Keratinocyte (primary cell): Measurements from ENCODE around the gene SUPT6H. TPM values are rescaled to one million over a fixed set of nuclear protein-coding genes. Genes with fewer than 3 reads are reported as not detected.

ENCODE experiments used
- DNase-seq: peaks from one replicate; pipeline ENCODE4 v3.0.0-alpha.2; 2011; ENCODE audit warnings: low read depth, missing footprints, low spot score
- FAIRE-seq: peaks from 2 replicates; lab custom pipeline; 2011; peaks lifted over from hg19 to GRCh38; lab: Jason Lieb, UNC
- H2AFZ ChIP-seq: 2 replicates; pipeline ENCODE4 v1.6.0; 2012; ENCODE audit warnings: low read length, control low read depth, inconsistent platforms; ENCODE audit not compliant: control insufficient read depth
- H3K27ac ChIP-seq: 2 replicates; pipeline ENCODE4 v1.5.1; 2011; ENCODE audit warnings: low read length; ENCODE audit not compliant: control insufficient read depth, insufficient read depth
- H3K27me3 ChIP-seq: 3 replicates; pipeline ENCODE4 v1.6.0; 2011; ENCODE audit warnings: low read length; ENCODE audit not compliant: control insufficient read depth, insufficient read depth; ENCODE audit errors: extremely low read depth
- H3K36me3 ChIP-seq, 2 experiments: 2 replicates in 1 of 2; 3 replicates in 1 of 2; pipeline ENCODE4 v1.5.1; 2011; ENCODE audit warnings: low read length in 2 of 2, mild to moderate bottlenecking in 1 of 2; ENCODE audit not compliant: control insufficient read depth in 2 of 2, insufficient read depth in 2 of 2; ENCODE audit errors: extremely low read depth in 1 of 2
- H3K4me1 ChIP-seq: 3 replicates; pipeline ENCODE4 v1.5.1; 2011; ENCODE audit warnings: low read length; ENCODE audit not compliant: control insufficient read depth, insufficient read depth; ENCODE audit errors: extremely low read depth
- H3K4me2 ChIP-seq: 3 replicates; pipeline ENCODE4 v1.6.0; 2011; ENCODE audit warnings: low read depth, low read length; ENCODE audit not compliant: control insufficient read depth, insufficient read depth; ENCODE audit errors: extremely low read depth
- H3K4me3 ChIP-seq, 3 experiments: fragments of 200-600 bp in 1 of 3; sonication (generic) in 1 of 3; 2 replicates in 2 of 3; 3 replicates in 1 of 3; pipeline ENCODE4 v1.5.1; 2011 to 2016; ENCODE audit warnings: low read length in 3 of 3, mild to moderate bottlenecking in 3 of 3, control low read depth in 2 of 3, inconsistent platforms in 1 of 3, low read depth in 1 of 3, mixed read lengths in 1 of 3, mixed run types in 1 of 3, moderate library complexity in 1 of 3; ENCODE audit not compliant: control insufficient read depth in 2 of 3, insufficient read depth in 2 of 3; ENCODE audit errors: extremely low read depth in 1 of 3
- H3K79me2 ChIP-seq: 2 replicates; pipeline ENCODE4 v1.6.0; 2012; ENCODE audit warnings: low read length; ENCODE audit not compliant: control insufficient read depth, insufficient read depth
- H3K9ac ChIP-seq: 3 replicates; pipeline ENCODE4 v1.6.0; 2011; ENCODE audit warnings: low read length; ENCODE audit not compliant: control insufficient read depth, insufficient read depth; ENCODE audit errors: extremely low read depth
- H3K9me1 ChIP-seq: 3 replicates; pipeline ENCODE4 v1.6.0; 2011; ENCODE audit warnings: low read length; ENCODE audit not compliant: control insufficient read depth, insufficient read depth; ENCODE audit errors: extremely low read depth
- H3K9me3 ChIP-seq: 2 replicates; pipeline ENCODE4 v1.5.1; 2012; ENCODE audit warnings: low read depth, low read length; ENCODE audit not compliant: control insufficient read depth
- H4K20me1 ChIP-seq: 3 replicates; pipeline ENCODE4 v1.6.0; 2011; ENCODE audit warnings: low read length; ENCODE audit not compliant: control insufficient read depth, insufficient read depth; ENCODE audit errors: extremely low read depth
- CTCF ChIP-seq, 3 experiments: IDR thresholded peaks in 1 of 3; conservative IDR thresholded peaks in 1 of 3; optimal IDR thresholded peaks in 1 of 3; 2 replicates in 2 of 3; 3 replicates in 1 of 3; pipeline versions ENCODE3 to v1.5.1; 2011; ENCODE audit warnings: low read length in 3 of 3, mild to moderate bottlenecking in 3 of 3, moderate library complexity in 2 of 3, control low read depth in 1 of 3, inconsistent platforms in 1 of 3; ENCODE audit not compliant: insufficient read depth in 2 of 3; ENCODE audit errors: extremely low read depth in 1 of 3
- EZH2 ChIP-seq: IDR thresholded peaks from one replicate; pipeline ENCODE4 v1.6.1; 2012; ENCODE audit warnings: inconsistent platforms, mild to moderate bottlenecking, low read length, moderate library complexity
- dilution Hi-C: fragments of 300-500 bp; cut with MboI; formaldehyde crosslinking; loops from one replicate; pipeline ENCODE4 v1.7.0; 2020; ENCODE audit warnings: low sequenced_read_pairs; ENCODE audit not compliant: extremely low pct_ligation_motif_present
- polyA plus RNA-seq, 5 experiments: library from polyadenylated mRNA; depleted of rRNA in 3 of 5; stranded (reverse) in 3 of 5; stranded (forward) in 1 of 5; unstranded in 1 of 5; fragments of >200 nt; gene quantifications; 1 replicate in 1 of 5; 2 replicates in 3 of 5; 3 replicates in 1 of 5; pipeline versions ENCODE4 v1.2.1 to v1.2.3, GENCODE V29; 2011 to 2012; ENCODE audit warnings: missing spikeins in 2 of 5, low read depth in 1 of 5, low replicate concordance in 1 of 5

SUPT6H gene
- polyA plus RNA-seq, 1 donor (not counting 4 experiments of a cell fraction or from before 2014, with no cell fraction given): 32.1 TPM

- Histone ChIP-seq H3K27me3 (no peaks in the 10 kb centered on the region), H2AFZ (no peak overlapping the region), H4K20me1 (no peaks in the 10 kb centered on the region), H3K9me1 (no peaks in the 10 kb centered on the region), H3K9ac (no peak overlapping the region), H3K36me3 (peaks cover 52 to 54% of the 10 kb centered on the region in 2 experiments), H3K4me3 (no peak overlapping the region), H3K27ac (no peak overlapping the region), H3K4me1 (no peaks in the 10 kb centered on the region), H3K4me2 (no peak overlapping the region), H3K9me3 (no peaks in the 10 kb centered on the region), H3K79me2 (no peaks in the 10 kb centered on the region)
- TF ChIP-seq CTCF (optimal IDR thresholded peaks at IDR 0.05 in 1 of 3, IDR thresholded peaks at IDR 0.05 in 1 of 3, conservative IDR thresholded peaks at IDR 0.05 in 1 of 3; ENCODE audit: extremely low read depth in 1 of 3, insufficient read depth in 2 of 3, low read length in 3 of 3): no peak
- TF ChIP-seq EZH2: no peak
- FAIRE-seq (no peak), DNase-seq (no peak)
- dilution Hi-C loops: no loop called here
These were observed 39.0 kb downstream of the SUPT6H start for GRCh38 chr17:28700830-28701492.

DNA sequence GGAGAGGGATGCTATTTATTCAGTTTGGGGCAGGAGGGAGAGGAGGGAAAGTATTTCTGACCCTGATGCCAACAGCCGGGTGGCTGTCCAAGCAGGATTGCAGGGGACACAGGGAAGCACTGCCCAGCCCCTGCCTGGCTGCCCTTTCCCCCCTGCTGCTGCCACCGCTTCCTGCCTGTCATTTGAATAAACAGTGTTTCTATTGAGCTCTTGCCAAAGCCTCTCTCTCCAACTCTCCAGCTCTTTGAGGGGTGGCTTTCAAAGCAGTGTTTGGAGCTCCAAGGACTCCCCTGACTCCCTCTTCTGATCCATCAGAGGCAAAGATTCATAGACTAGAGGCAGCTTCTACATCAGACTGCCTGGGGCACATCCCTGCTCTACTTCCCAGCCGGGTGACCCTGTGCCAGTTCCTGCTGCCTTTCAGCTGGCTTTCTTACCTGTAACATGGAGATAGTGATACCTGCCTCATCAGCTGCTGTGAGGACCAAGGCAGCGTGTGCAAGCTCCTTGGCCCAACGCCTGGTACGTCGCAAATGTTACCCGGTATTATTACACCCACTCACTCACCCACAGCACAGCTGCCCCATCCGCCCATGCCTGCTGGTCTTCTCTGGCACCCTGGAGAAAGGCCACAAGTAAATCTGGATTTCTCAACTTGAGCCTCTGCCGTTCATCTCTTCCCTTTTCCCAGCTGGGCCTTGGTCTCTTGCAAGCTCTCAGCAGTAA is 40.2 kb downstream of the SUPT6H start:
- Histone ChIP-seq H3K4me3 (no peak overlapping the region), H3K9me1 (no peaks in the 10 kb centered on the region), H4K20me1 (no peaks in the 10 kb centered on the region), H3K36me3 (peaks cover 46 to 51% of the 10 kb centered on the region in 2 experiments), H3K9ac (no peak overlapping the region), H3K79me2 (no peaks in the 10 kb centered on the region), H3K9me3 (no peaks in the 10 kb centered on the region), H3K27me3 (no peaks in the 10 kb centered on the region), H3K27ac (no peak overlapping the region), H2AFZ (no peak overlapping the region), H3K4me1 (no peaks in the 10 kb centered on the region), H3K4me2 (no peak overlapping the region)
- TF ChIP-seq CTCF (optimal IDR thresholded peaks at IDR 0.05 in 1 of 3, IDR thresholded peaks at IDR 0.05 in 1 of 3, conservative IDR thresholded peaks at IDR 0.05 in 1 of 3; ENCODE audit: extremely low read depth in 1 of 3, insufficient read depth in 2 of 3, low read length in 3 of 3) (no peak), EZH2 (no peak)
- dilution Hi-C loops: no loop called here
- DNase-seq (no peak), FAIRE-seq (no peak)
